Prostate gland (tissue), 2 donors: ENCODE results near the gene OR6B2. TPM values are rescaled to one million over a fixed set of nuclear protein-coding genes. Genes with fewer than 3 reads are reported as not detected.

Experiments
- DNase-seq: peaks from one replicate; pipeline ENCODE4 v3.0.0-alpha.2; 2019; ENCODE audit warnings: low spot score
- H3K27ac ChIP-seq, 2 donors: fragments of 200-600 bp; sonication (generic); 2 replicates each; pipeline ENCODE4 v1.5.1; 2017 to 2019
- H3K27me3 ChIP-seq: fragments of 200-600 bp; sonication (generic); replicated peaks from 2 replicates; pipeline ENCODE4 v1.5.1; 2019; ENCODE audit not compliant: insufficient read depth
- H3K36me3 ChIP-seq, 2 donors: fragments of 200-600 bp; sonication (generic); 1 replicate in 1 of 2; 2 replicates in 1 of 2; pipeline versions ENCODE4 v1.5.1 to v1.8.1; 2017 to 2019
- H3K4me1 ChIP-seq: fragments of 200-600 bp; sonication (generic); replicated peaks from 2 replicates; pipeline ENCODE4 v1.5.1; 2019
- H3K4me3 ChIP-seq, 2 donors: fragments of 200-600 bp; sonication (generic); 2 replicates each; pipeline ENCODE4 v1.5.1; 2017 to 2019
- H3K9me3 ChIP-seq: fragments of 200-600 bp; sonication (generic); 2 replicates; pipeline ENCODE4 v1.5.1; 2017
- POLR2A ChIP-seq: fragments of 450-650 bp; IDR thresholded peaks from one replicate; pipeline ENCODE4 v1.6.1; 2016; ENCODE audit warnings: antibody characterized with exemption, mild to moderate bottlenecking
- POLR2AphosphoS5 ChIP-seq: sonication (generic); formaldehyde crosslinking; IDR thresholded peaks from one replicate; pipeline ENCODE4 v1.6.1; 2017; ENCODE audit warnings: antibody characterized with exemption
- WGBS: methylation state at CpG from one replicate; pipeline ENCODE4 v1.1.5; 2018; 5-methylcytosine and 5-hydroxymethylcytosine counted together
- intact Hi-C: fragments of 100-400 bp; cut with DNase I; formaldehyde crosslinking; loops from one replicate; pipeline ENCODE4 v1.14.2; 2022
- total RNA-seq, 2 donors: library from RNA; depleted of rRNA; stranded (reverse); fragments of >200 nt; gene quantifications; one replicate each; pipeline ENCODE4 v1.1.0, GENCODE V29; 2016
- TF ChIP-seq, protein P1 (sequence below), 4 experiments: fragments of 200-600 bp in 2 of 4; fragments of 450-650 bp in 2 of 4; sonication (generic) in 2 of 4; IDR thresholded peaks; 1 replicate in 3 of 4; 2 replicates in 1 of 4; pipeline ENCODE4 v1.5.1; 2016 to 2019; ENCODE audit warnings: antibody characterized with exemption in 4 of 4, mild to moderate bottlenecking in 2 of 4, moderate library complexity in 2 of 4

The OR6B2 gene
- total RNA-seq, 2 donors from 2014 or later, result not detected

DNA sequence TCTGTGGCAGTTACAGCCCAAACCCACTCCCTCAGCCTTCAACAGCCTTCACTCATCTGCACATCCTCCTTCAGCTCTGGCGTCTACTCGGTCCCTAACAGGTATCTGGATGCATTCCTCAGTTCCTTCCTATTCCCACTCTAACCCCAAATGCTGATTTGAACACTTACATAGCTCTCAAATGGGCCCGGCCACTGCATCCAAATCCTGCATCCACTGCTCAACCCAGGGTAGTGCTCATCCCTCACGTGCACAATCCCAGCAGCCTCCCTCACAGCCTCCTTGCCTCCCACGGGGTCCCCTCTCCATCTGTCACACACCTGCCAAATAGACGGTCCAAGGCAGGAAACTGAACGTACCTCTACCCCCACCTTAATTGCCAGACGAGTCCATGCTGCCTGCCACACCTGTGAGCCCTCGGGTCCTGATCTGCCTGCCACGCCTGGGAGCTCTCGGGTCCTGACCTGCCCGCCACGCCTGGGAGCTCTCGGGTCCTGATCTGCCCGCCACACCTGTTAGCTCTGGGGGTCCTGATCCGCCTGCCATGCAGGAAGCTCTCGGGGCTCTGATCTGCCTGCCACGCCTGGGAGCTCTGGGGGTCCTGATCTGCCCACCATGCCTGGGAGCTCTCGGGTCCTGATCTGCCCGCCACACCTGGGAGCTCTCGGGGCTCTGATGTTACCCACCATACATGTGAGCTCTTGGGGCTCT is 13.2 kb upstream of the OR6B2 start:
- TF ChIP-seq, protein P1, sequence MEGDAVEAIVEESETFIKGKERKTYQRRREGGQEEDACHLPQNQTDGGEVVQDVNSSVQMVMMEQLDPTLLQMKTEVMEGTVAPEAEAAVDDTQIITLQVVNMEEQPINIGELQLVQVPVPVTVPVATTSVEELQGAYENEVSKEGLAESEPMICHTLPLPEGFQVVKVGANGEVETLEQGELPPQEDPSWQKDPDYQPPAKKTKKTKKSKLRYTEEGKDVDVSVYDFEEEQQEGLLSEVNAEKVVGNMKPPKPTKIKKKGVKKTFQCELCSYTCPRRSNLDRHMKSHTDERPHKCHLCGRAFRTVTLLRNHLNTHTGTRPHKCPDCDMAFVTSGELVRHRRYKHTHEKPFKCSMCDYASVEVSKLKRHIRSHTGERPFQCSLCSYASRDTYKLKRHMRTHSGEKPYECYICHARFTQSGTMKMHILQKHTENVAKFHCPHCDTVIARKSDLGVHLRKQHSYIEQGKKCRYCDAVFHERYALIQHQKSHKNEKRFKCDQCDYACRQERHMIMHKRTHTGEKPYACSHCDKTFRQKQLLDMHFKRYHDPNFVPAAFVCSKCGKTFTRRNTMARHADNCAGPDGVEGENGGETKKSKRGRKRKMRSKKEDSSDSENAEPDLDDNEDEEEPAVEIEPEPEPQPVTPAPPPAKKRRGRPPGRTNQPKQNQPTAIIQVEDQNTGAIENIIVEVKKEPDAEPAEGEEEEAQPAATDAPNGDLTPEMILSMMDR (IDR thresholded peaks at IDR 0.05), result no peak
- Histone ChIP-seq H3K27ac (no peak overlapping the region), H3K9me3 (no peaks in the 10 kb centered on the region), H3K4me3 (no peak overlapping the region), H3K4me1 (no peaks in the 10 kb centered on the region), H3K27me3 (peaks cover 3% of the 10 kb centered on the region), H3K36me3 (no peaks in the 10 kb centered on the region)
- intact Hi-C loops, result no loop called here
- DNase-seq, result no peak
- 49% methylated on average over 21 of the region's 21 CpGs for WGBS

- intact Hi-C loops, result no loop called here
- no peaks in the 10 kb centered on the region for H3K9me3 ChIP-seq
- no peaks in the 10 kb centered on the region for H3K4me1 ChIP-seq
- H3K36me3 ChIP-seq, result no peaks in the 10 kb centered on the region
- no peak overlapping the region for H3K4me3 ChIP-seq
- H3K27ac ChIP-seq, result no peak overlapping the region
- H3K27me3 ChIP-seq, result peaks cover 3% of the 10 kb centered on the region
- no peak for DNase-seq
- 88% methylated on average over 11 of the region's 11 CpGs for WGBS
- TF ChIP-seq POLR2AphosphoS5 (no peak), POLR2A (no peak)
Observed at GRCh38 chr2:240042740-240043139, 12.5 kb upstream of the OR6B2 start.

DNA sequence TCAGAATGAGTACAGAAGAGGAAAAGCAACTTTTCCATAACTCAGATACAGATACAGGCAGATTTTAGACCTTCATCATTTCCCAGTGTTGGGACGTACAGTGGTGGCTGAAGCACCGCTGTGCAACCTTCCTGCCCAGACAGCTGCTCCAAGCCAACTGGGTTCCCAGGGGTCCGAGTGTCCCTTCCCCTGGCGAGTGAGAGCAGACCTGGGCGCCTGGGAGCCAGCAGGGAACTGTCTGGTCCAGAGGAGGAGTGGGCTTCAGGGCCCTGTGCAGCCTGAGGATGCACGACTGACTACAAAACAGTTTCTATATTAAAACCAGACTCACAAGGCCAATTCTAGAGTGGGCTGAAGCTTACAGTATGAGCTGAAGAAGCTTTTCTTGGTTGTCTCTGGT is 11.1 kb upstream of the OR6B2 start:
- H3K4me3 ChIP-seq, result no peak overlapping the region
- H3K27me3 ChIP-seq, result peaks cover 3% of the 10 kb centered on the region
- H3K36me3 ChIP-seq, result no peaks in the 10 kb centered on the region
- TF ChIP-seq, protein P1 (IDR thresholded peaks at IDR 0.05), result no peak
- TF ChIP-seq POLR2AphosphoS5, result no peak
- no peak for TF ChIP-seq POLR2A
- no peaks in the 10 kb centered on the region for H3K9me3 ChIP-seq
- WGBS, result 91% methylated on average over 6 of the region's 6 CpGs
- H3K27ac ChIP-seq, result no peak overlapping the region
- intact Hi-C loops, result no loop called here
- no peaks in the 10 kb centered on the region for H3K4me1 ChIP-seq
- DNase-seq, result no peak

DNA sequence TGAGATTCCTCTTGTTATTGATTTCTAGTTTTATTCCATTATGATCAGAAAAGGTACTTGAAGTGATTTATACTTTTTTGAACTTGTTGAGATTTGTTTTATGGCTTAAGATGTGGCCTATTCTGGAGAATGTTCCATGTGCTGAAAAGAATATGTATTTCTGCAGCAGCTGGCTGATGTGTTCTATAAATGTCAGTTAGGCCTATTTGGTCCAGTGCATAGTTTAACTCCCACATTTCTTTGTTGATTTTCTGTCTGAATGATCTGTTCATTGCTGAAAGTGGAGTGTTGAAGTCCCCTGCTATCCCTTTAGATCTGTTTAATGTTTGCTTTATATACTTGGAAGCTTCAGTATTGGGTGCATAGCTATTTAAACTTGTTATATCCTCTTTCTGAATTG is 7.1 kb upstream of the OR6B2 start:
- no peaks in the 10 kb centered on the region for H3K27me3 ChIP-seq
- intact Hi-C loops, result no loop called here
- DNase-seq, result no peak

GRCh38 chr2:240033330-240033678 is 3.1 kb upstream of the OR6B2 start:
- intact Hi-C loops, result no loop called here
- Histone ChIP-seq H3K27me3 (no peaks in the 10 kb centered on the region), H3K9me3 (no peaks in the 10 kb centered on the region), H3K4me3 (no peak overlapping the region), H3K4me1 (no peaks in the 10 kb centered on the region), H3K27ac (no peak overlapping the region), H3K36me3 (no peaks in the 10 kb centered on the region)
- no peak for DNase-seq
- WGBS, result 37% methylated on average over 5 of the region's 5 CpGs
- TF ChIP-seq POLR2A (no peak), POLR2AphosphoS5 (no peak)

More for the DNA sequence above, 7.1 kb upstream of the OR6B2 start:
- Histone ChIP-seq H3K4me1 (no peaks in the 10 kb centered on the region), H3K9me3 (no peaks in the 10 kb centered on the region), H3K4me3 (no peak overlapping the region), H3K27ac (no peak overlapping the region), H3K36me3 (no peaks in the 10 kb centered on the region)
- TF ChIP-seq, protein P1 (IDR thresholded peaks at IDR 0.05), result no peak
- TF ChIP-seq POLR2A (no peak), POLR2AphosphoS5 (no peak)
